OCI-LY1 (cell line): ENCODE results near the gene FRG2.
"Not testable (repeated sequence)": the region's sequence is repeated elsewhere in the genome, so short reads cannot be mapped to it uniquely, and the experiment has no call there.

Experiments used
- H2AFZ ChIP-seq: fragments of 200-600 bp; sonication (generic), shearing (Covaris generic); 2 replicates; pipeline ENCODE4 v1.6.0; 2014; ENCODE audit warnings: antibody characterized with exemption, mild to moderate bottlenecking, low read length
- H3F3A ChIP-seq: fragments of 200-600 bp; sonication (generic), shearing (Covaris generic); 2 replicates; pipeline ENCODE4 v1.6.0; 2014; ENCODE audit warnings: mild to moderate bottlenecking, antibody characterized with exemption, low read length, moderate library complexity; ENCODE audit not compliant: insufficient read depth
- H3K27ac ChIP-seq: fragments of 200-600 bp; sonication (generic); 2 replicates; pipeline ENCODE4 v1.5.1; 2014; ENCODE audit warnings: low read length, mixed run types, mild to moderate bottlenecking, low read depth; ENCODE audit not compliant: poor library complexity, severe bottlenecking
- H3K27me3 ChIP-seq: fragments of 200-600 bp; sonication (generic); 2 replicates; pipeline ENCODE4 v1.6.0; 2014; ENCODE audit warnings: antibody characterized with exemption, mild to moderate bottlenecking, low read length, moderate library complexity; ENCODE audit not compliant: insufficient read depth
- H3K36me3 ChIP-seq: fragments of 200-600 bp; sonication (generic); 2 replicates; pipeline ENCODE4 v1.6.1; 2014; ENCODE audit warnings: mild to moderate bottlenecking, antibody characterized with exemption, low read length, moderate library complexity, mixed read lengths; ENCODE audit not compliant: insufficient read depth
- H3K4me1 ChIP-seq: fragments of 200-600 bp; sonication (generic); 2 replicates; pipeline ENCODE4 v1.5.1; 2014; ENCODE audit warnings: mild to moderate bottlenecking, low read length, moderate library complexity; ENCODE audit not compliant: insufficient read depth, severe bottlenecking
- H3K4me2 ChIP-seq: fragments of 200-600 bp; sonication (generic), shearing (Covaris generic); 2 replicates; pipeline ENCODE4 v1.6.1; 2014; ENCODE audit warnings: low read length
- H3K4me3 ChIP-seq: fragments of 200-600 bp; sonication (generic); 2 replicates; pipeline ENCODE4 v1.5.1; 2014; ENCODE audit warnings: low read length, low read depth, mild to moderate bottlenecking, mixed read lengths; ENCODE audit not compliant: poor library complexity, severe bottlenecking
- H3K79me2 ChIP-seq: fragments of 200-600 bp; shearing (Covaris generic); 2 replicates; pipeline ENCODE4 v1.6.1; 2016; ENCODE audit warnings: mixed run types, low read length, mixed read lengths; ENCODE audit not compliant: insufficient read depth
- H3K9ac ChIP-seq: fragments of 200-600 bp; sonication (generic), shearing (Covaris generic); 2 replicates; pipeline ENCODE4 v1.6.1; 2014; ENCODE audit warnings: mild to moderate bottlenecking, low read length, mixed read lengths
- H3K9me2 ChIP-seq: fragments of 200-600 bp; sonication (generic), shearing (Covaris generic); 2 replicates; pipeline ENCODE4 v1.6.1; 2014; ENCODE audit warnings: low read depth, mild to moderate bottlenecking, low read length, mixed read lengths
- H3K9me3 ChIP-seq: fragments of 200-600 bp; shearing (Covaris generic); 2 replicates; pipeline ENCODE4 v1.6.1; 2014; ENCODE audit warnings: low read length, mixed read lengths
- H4K20me1 ChIP-seq: fragments of 200-600 bp; sonication (generic), shearing (Covaris generic); 2 replicates; pipeline ENCODE4 v1.6.0; 2016; ENCODE audit warnings: mild to moderate bottlenecking, low read length; ENCODE audit not compliant: insufficient read depth
- CTCF ChIP-seq: fragments of 200-600 bp; sonication (generic), shearing (Covaris generic); IDR thresholded peaks from 2 replicates; pipeline ENCODE4 v1.5.1; 2017; ENCODE audit warnings: mild to moderate bottlenecking, antibody characterized with exemption, low read length, moderate library complexity, mixed read lengths
- EZH2 ChIP-seq: fragments of 200-600 bp; sonication (generic), shearing (Covaris generic); IDR thresholded peaks from 2 replicates; pipeline ENCODE4 v1.8.0; 2017; ENCODE audit warnings: borderline replicate concordance, mixed run types, mild to moderate bottlenecking, antibody characterized with exemption, low read length, moderate library complexity, mixed read lengths

Gene FRG2

GRCh38 chr4:190016369-190017289 lies 10.4 kb downstream of the FRG2 start:
- Histone ChIP-seq H4K20me1 (no peaks in the 10 kb centered on the region), H3K4me1 (no peaks in the 10 kb centered on the region), H3K79me2 (no peaks in the 10 kb centered on the region), H3K27me3 (no peaks in the 10 kb centered on the region), H3F3A (no peaks in the 10 kb centered on the region), H3K9me3 (no peaks in the 10 kb centered on the region), H3K4me3 (no peak overlapping the region), H3K4me2 (no peak overlapping the region), H3K9me2 (no peaks in the 10 kb centered on the region), H2AFZ (no peak overlapping the region), H3K9ac (no peak overlapping the region), H3K27ac (no peak overlapping the region), H3K36me3 (no peaks in the 10 kb centered on the region)
- TF ChIP-seq EZH2 (no peak), CTCF (no peak)

- Histone ChIP-seq H3K9me2 (no peaks in the 10 kb centered on the region), H3K36me3 (no peaks in the 10 kb centered on the region), H3K9ac (no peak overlapping the region), H3K27ac (no peak overlapping the region), H3K4me3 (no peak overlapping the region), H3K9me3 (no peaks in the 10 kb centered on the region), H3K79me2 (no peaks in the 10 kb centered on the region), H2AFZ (no peak overlapping the region), H3F3A (no peaks in the 10 kb centered on the region), H4K20me1 (no peaks in the 10 kb centered on the region), H3K4me1 (no peaks in the 10 kb centered on the region), H3K27me3 (no peaks in the 10 kb centered on the region), H3K4me2 (no peak overlapping the region)
- TF ChIP-seq CTCF (no peak), EZH2 (no peak)
Observed at GRCh38 chr4:190015538-190016368, 11.3 kb downstream of the FRG2 start.

- no peak for TF ChIP-seq CTCF
- no peak for TF ChIP-seq EZH2
- H3K36me3 ChIP-seq, result no peaks in the 10 kb centered on the region
- H3K27me3 ChIP-seq, result no peaks in the 10 kb centered on the region
- no peak overlapping the region for H3K9ac ChIP-seq
- H3F3A ChIP-seq, result no peaks in the 10 kb centered on the region
- no peaks in the 10 kb centered on the region for H3K4me1 ChIP-seq
- H3K27ac ChIP-seq, result no peak overlapping the region
- H4K20me1 ChIP-seq, result no peaks in the 10 kb centered on the region
- no peak overlapping the region for H3K4me2 ChIP-seq
- no peaks in the 10 kb centered on the region for H3K9me2 ChIP-seq
- no peak overlapping the region for H3K4me3 ChIP-seq
- no peaks in the 10 kb centered on the region for H3K9me3 ChIP-seq
- no peaks in the 10 kb centered on the region for H3K79me2 ChIP-seq
- H2AFZ ChIP-seq, result no peak overlapping the region
Observed at GRCh38 chr4:190014771-190015537, 12.1 kb downstream of the FRG2 start.

- H2AFZ ChIP-seq, H4K20me1 ChIP-seq, H3K27ac ChIP-seq: not testable (repeated sequence)
Observed at GRCh38 chr4:189989941-189990340, 37.1 kb downstream of the FRG2 start.

More at GRCh38 chr4:189989941-189990340, 37.1 kb downstream of the FRG2 start:
- not testable (repeated sequence) for H3K9me3 ChIP-seq, H3K4me3 ChIP-seq, H3F3A ChIP-seq, H3K4me1 ChIP-seq, H3K36me3 ChIP-seq, H3K4me2 ChIP-seq, H3K9me2 ChIP-seq, H3K79me2 ChIP-seq, H3K9ac ChIP-seq, H3K27me3 ChIP-seq
